Osteocyte (in vitro differentiated cells): Measurements from ENCODE around the gene GNG14. TPM values are rescaled to one million over a fixed set of nuclear protein-coding genes. Genes with fewer than 3 reads are reported as not detected.
"Not testable (repeated sequence)": the region's sequence is repeated elsewhere in the genome, so short reads cannot be mapped to it uniquely, and the experiment has no call there.

ENCODE experiments used
- DNase-seq: peaks from one replicate; pipeline ENCODE4 v3.0.0; 2021; ENCODE audit warnings: mixed read lengths; ENCODE audit not compliant: unreplicated experiment; ENCODE audit errors: extremely low spot score
- H3K27ac Mint-ChIP-seq: one replicate; pipeline ENCODE4 v1.8.0; 2021; ENCODE audit warnings: mild to moderate bottlenecking, mixed read lengths; ENCODE audit not compliant: unreplicated experiment
- H3K27me3 Mint-ChIP-seq: one replicate; pipeline ENCODE4 v1.8.0; 2021; ENCODE audit warnings: mixed read lengths; ENCODE audit not compliant: unreplicated experiment
- H3K36me3 Mint-ChIP-seq: one replicate; pipeline ENCODE4 v1.8.0; 2021; ENCODE audit warnings: mixed read lengths; ENCODE audit not compliant: unreplicated experiment
- H3K4me1 Mint-ChIP-seq: one replicate; pipeline ENCODE4 v1.8.0; 2021; ENCODE audit warnings: mixed read lengths; ENCODE audit not compliant: unreplicated experiment
- H3K4me3 Mint-ChIP-seq: one replicate; pipeline ENCODE4 v1.8.0; 2021; ENCODE audit warnings: mild to moderate bottlenecking, moderate library complexity, mixed read lengths; ENCODE audit not compliant: unreplicated experiment
- H3K9me3 Mint-ChIP-seq: one replicate; pipeline ENCODE4 v1.8.0; 2021; ENCODE audit warnings: mixed read lengths; ENCODE audit not compliant: unreplicated experiment
- CTCF ChIP-seq: fragments of 200-600 bp; sonication (generic); IDR thresholded peaks from 2 replicates; pipeline ENCODE4 v1.5.0; 2021; ENCODE audit warnings: antibody characterized with exemption, mild to moderate bottlenecking, moderate library complexity
- long read RNA-seq: library from polyadenylated mRNA; unstranded; transcript quantifications from one replicate; pipeline ENCODE4 v2.0.0, GENCODE V29; 2021
- total RNA-seq: library from RNA; stranded (reverse); gene quantifications from 2 replicates; pipeline ENCODE4 v1.2.1, GENCODE V29; 2021

GNG14 gene
- not detected in 2 replicates for total RNA-seq
- long read RNA-seq, result 0 reads

GRCh38 chr19:12687496-12688196 is at the start of gene GNG14:
TSS of gene GNG14 (plus strand) at chr19:12687998. CDS start at chr19:12688049, 51 bp downstream.
- no peaks in the 10 kb centered on the region for H3K36me3 Mint-ChIP-seq
- no peaks in the 10 kb centered on the region for H3K9me3 Mint-ChIP-seq
- TF ChIP-seq CTCF, result no peak
- H3K4me1 Mint-ChIP-seq, result no peaks in the 10 kb centered on the region
- no peaks in the 10 kb centered on the region for H3K27me3 Mint-ChIP-seq
- no peak for DNase-seq
- no peak within 1 kb of the TSS for H3K27ac Mint-ChIP-seq
- no peak within 1 kb of the TSS for H3K4me3 Mint-ChIP-seq

GRCh38 chr19:12638611-12639182 is 49.1 kb upstream of the GNG14 start:
- TF ChIP-seq CTCF, result no peak
- H3K36me3 Mint-ChIP-seq, result peaks cover 6% of the 10 kb centered on the region
- no peaks in the 10 kb centered on the region for H3K9me3 Mint-ChIP-seq
- H3K27me3 Mint-ChIP-seq, result no peaks in the 10 kb centered on the region
- no peak for DNase-seq
- no peak overlapping the region for H3K4me3 Mint-ChIP-seq
- no peak overlapping the region for H3K27ac Mint-ChIP-seq
- H3K4me1 Mint-ChIP-seq, result peaks cover 6% of the 10 kb centered on the region

DNA sequence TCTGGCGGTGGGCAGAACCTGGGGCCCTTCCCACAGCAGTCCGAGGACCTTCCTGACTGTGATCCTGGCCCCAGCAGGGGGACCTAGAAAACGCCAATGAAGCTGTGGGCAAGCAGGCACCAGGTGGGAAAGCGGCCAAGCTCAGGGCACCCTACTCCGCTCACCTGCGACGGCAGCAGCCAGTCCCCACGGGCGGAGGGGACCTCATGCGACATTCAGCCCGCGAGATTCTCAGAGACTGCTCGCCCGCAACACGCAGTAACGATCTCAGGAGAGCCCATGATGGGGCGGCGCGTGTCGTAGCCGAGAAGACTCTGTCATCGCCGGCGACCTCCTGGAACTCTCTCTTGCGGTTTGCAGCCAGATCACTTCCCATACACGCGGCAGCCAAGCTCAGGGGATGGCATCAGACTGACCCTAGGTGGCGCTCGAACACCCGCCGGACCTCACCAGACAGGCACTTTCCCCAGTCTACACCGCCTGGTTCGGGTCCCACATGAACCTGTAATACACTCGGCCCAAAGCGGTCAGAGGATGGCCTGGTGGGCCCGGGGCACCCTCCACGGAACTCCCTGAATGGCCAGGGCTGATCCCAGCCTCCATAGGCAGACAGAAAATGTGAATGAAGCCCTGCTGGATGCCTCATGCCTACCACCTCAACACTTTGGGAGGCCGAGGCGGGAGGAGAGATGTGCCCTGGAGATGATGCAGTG is 47.7 kb upstream of the GNG14 start:
- Mint-ChIP-seq H3K4me1 (peaks cover 6% of the 10 kb centered on the region), H3K27me3 (no peaks in the 10 kb centered on the region), H3K36me3 (peaks cover 1% of the 10 kb centered on the region), H3K27ac (peak overlapping the region; percentile 41), H3K4me3 (peak overlapping the region; percentile 44), H3K9me3 (no peaks in the 10 kb centered on the region)
- TF ChIP-seq CTCF, result peak; percentile 78
- peak; percentile 92 for DNase-seq

DNA sequence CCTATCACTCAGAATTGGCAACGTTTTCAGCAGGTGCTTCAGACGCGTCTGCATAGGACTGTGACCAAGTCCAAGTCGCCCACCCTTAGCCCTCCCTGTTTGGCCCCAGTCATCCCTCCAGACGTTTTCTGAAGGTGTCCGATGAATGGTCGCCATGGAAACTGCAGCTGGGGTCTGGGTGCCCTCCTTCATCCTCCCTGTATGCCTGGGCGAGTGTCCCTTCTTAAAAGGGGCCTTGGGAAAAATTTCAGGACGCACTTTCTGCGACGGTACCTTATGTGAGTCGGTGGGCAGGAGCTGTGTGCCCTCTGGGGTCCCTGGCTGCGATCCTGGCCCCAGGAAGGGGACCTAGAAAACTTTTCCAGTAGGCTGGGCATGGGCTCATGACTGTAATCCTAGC is 46.3 kb upstream of the GNG14 start:
- Mint-ChIP-seq H3K9me3 (no peaks in the 10 kb centered on the region), H3K27me3 (no peaks in the 10 kb centered on the region), H3K27ac (no peak overlapping the region), H3K4me3 (no peak overlapping the region), H3K36me3 (peaks cover 1% of the 10 kb centered on the region), H3K4me1 (peaks cover 6% of the 10 kb centered on the region)
- no peak for DNase-seq
- no peak for TF ChIP-seq CTCF

DNA sequence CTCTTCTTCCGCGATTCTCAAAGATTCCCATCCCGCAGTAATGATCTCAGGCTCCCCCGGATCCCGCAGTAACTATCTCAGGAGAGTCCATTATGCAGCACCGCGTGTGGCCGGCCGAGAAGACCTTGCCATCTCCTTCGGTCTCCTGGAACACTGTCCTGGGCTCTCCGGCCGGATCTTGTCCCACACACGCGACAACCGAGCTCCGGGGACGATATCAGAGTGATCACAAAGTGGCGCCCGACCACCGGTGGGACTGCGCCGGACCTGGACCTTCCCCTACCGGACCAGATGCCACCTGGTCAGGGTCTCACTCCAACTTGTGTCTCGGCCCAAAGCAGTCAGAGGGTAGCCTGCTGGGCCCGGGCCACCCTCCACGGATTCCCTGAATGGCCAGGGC is 45.3 kb upstream of the GNG14 start:
- Mint-ChIP-seq H3K36me3 (peaks cover 1% of the 10 kb centered on the region), H3K4me1 (peaks cover 6% of the 10 kb centered on the region), H3K27ac (no peak overlapping the region), H3K4me3 (no peak overlapping the region), H3K9me3 (no peaks in the 10 kb centered on the region), H3K27me3 (no peaks in the 10 kb centered on the region)
- TF ChIP-seq CTCF, result no peak
- DNase-seq, result no peak

DNA sequence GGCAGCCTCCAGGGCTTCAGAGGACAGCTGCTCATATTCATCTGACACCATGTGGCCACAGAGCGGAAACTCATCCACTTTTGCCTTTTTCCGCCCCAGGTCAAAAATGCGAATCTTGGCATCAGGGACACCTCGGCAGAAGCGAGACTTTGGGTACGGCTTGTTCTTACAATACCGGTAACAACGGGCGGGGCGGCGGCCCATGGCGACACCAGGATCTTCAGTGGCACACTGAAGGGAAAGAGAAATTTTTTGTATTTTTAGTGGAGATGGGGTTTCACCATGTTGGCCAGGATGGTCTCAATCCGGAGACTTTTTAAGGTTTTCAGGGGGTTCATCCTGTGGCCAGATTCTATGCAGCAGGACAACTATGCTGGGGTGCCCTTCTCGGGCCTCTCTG is 44.1 kb upstream of the GNG14 start:
- H3K4me3 Mint-ChIP-seq, result not testable (repeated sequence)

More for the DNA sequence above, 44.1 kb upstream of the GNG14 start:
- DNase-seq, H3K9me3 Mint-ChIP-seq, H3K27ac Mint-ChIP-seq, H3K27me3 Mint-ChIP-seq, H3K4me1 Mint-ChIP-seq, H3K36me3 Mint-ChIP-seq: not testable (repeated sequence)
